A549 treated with CORT108297 at 1 μM for 4 hours (cell line): ENCODE measurements around the gene PPP4R3A. TPM values are rescaled to one million over a fixed set of nuclear protein-coding genes. Genes with fewer than 3 reads are reported as not detected.

Source experiments
- total RNA-seq: library from RNA; stranded (reverse); fragments of 200-300 nt; extraction: Qiagen RNA extraction; gene quantifications from 5 replicates; pipeline ENCODE4 v1.2.3, GENCODE V29; 2022

The PPP4R3A gene
- 59.6 to 91.4 TPM (median 67.7 TPM) in 5 replicates for total RNA-seq

GRCh38 chr14:91510171-91511042 lies at the start of gene PPP4R3A:
PPP4R3A (minus strand) TSS chr14:91510310; CDS start chr14:91509647, 663 bp downstream.

GRCh38 chr14:91417120-91417982 lies 92.8 kb downstream of the PPP4R3A start, which contains the start of gene CCDC88C:
CCDC88C (minus strand) TSS chr14:91417820; CDS start chr14:91417690, 130 bp downstream.

Other genes starting within 250 kb of the PPP4R3A start
- gene CCDC88C, start 92.5 kb downstream of the PPP4R3A start, total RNA-seq, result 5.3 to 7.2 TPM (median 6.2 TPM) in 5 replicates
- gene CATSPERB, start 221.8 kb upstream of the PPP4R3A start, total RNA-seq, result not detected in 5 replicates